Mesendoderm (in vitro differentiated cells): Measurements from ENCODE around the gene PIN1.
"Not testable (repeated sequence)": the region's sequence is repeated elsewhere in the genome, so short reads cannot be mapped to it uniquely, and the experiment has no call there.

Experiments
- DNase-seq: peaks from one replicate; pipeline ENCODE4 v3.0.0; 2013
- H2AK5ac ChIP-seq: 2 replicates; pipeline ENCODE4 v1.6.1; 2013; ENCODE audit warnings: low read length, inconsistent platforms
- H2BK120ac ChIP-seq: 2 replicates; pipeline ENCODE4 v1.6.1; 2013; ENCODE audit warnings: low read depth, mild to moderate bottlenecking, low read length, moderate library complexity, mixed read lengths
- H2BK15ac ChIP-seq: replicated peaks from 2 replicates; pipeline ENCODE4 v1.6.1; 2013; ENCODE audit warnings: low read depth, mild to moderate bottlenecking, moderate library complexity
- H2BK5ac ChIP-seq: 2 replicates; pipeline ENCODE4 v1.6.1; 2013; ENCODE audit warnings: low read length, inconsistent platforms
- H3K18ac ChIP-seq: 2 replicates; pipeline ENCODE4 v1.6.1; 2013; ENCODE audit warnings: mild to moderate bottlenecking, low read length, mixed read lengths
- H3K23ac ChIP-seq: one replicate; pipeline ENCODE4 v1.6.1; 2013; ENCODE audit warnings: low read length
- H3K27ac ChIP-seq: 2 replicates; pipeline ENCODE4 v1.5.1; 2013; ENCODE audit warnings: low read depth, mild to moderate bottlenecking, inconsistent platforms, low read length, moderate library complexity
- H3K27me3 ChIP-seq: 2 replicates; pipeline ENCODE4 v1.6.1; 2013; ENCODE audit warnings: low read length, control low read depth, mild to moderate bottlenecking, inconsistent platforms; ENCODE audit not compliant: insufficient read depth, poor library complexity
- H3K36me3 ChIP-seq: 2 replicates; pipeline ENCODE4 v1.6.1; 2013; ENCODE audit warnings: low read length, inconsistent platforms; ENCODE audit not compliant: control insufficient read depth, insufficient read depth
- H3K4ac ChIP-seq: one replicate; pipeline ENCODE4 v1.6.1; 2013; ENCODE audit warnings: low read depth, mild to moderate bottlenecking, low read length, moderate library complexity
- H3K4me1 ChIP-seq: 2 replicates; pipeline ENCODE4 v1.6.1; 2013; ENCODE audit warnings: low read depth, low read length, inconsistent platforms; ENCODE audit not compliant: control insufficient read depth
- H3K4me2 ChIP-seq: 2 replicates; pipeline ENCODE4 v1.6.1; 2013; ENCODE audit warnings: low read length
- H3K4me3 ChIP-seq: 2 replicates; pipeline ENCODE4 v1.5.1; 2013; ENCODE audit warnings: mild to moderate bottlenecking, low read length
- H3K56ac ChIP-seq: one replicate; pipeline ENCODE4 v1.6.1; 2013; ENCODE audit warnings: low read length
- H3K79me1 ChIP-seq: 2 replicates; pipeline ENCODE4 v1.6.1; 2013; ENCODE audit warnings: low read length, inconsistent platforms
- H3K79me2 ChIP-seq: 2 replicates; pipeline ENCODE4 v1.6.1; 2013; ENCODE audit warnings: mild to moderate bottlenecking, low read length; ENCODE audit not compliant: control insufficient read depth, insufficient read depth
- H3K9ac ChIP-seq: 2 replicates; pipeline ENCODE4 v1.6.1; 2013; ENCODE audit warnings: low read length, inconsistent platforms
- H4K5ac ChIP-seq: one replicate; pipeline ENCODE4 v1.6.1; 2013; ENCODE audit warnings: low read length
- H4K8ac ChIP-seq: one replicate; pipeline ENCODE4 v1.6.1; 2013; ENCODE audit warnings: low read depth, mild to moderate bottlenecking, control low read depth, low read length, moderate library complexity
- WGBS: extraction: QIAGEN DNeasy Blood & Tissue Kit; methylation state at CpG from one replicate; pipeline ENCODE4 v1.1.7; 2013; ENCODE audit warnings: low lambda C conversion rate, missing lambda C conversion rate; ENCODE audit not compliant: insufficient coverage; ENCODE audit errors: extremely low coverage; 5-methylcytosine and 5-hydroxymethylcytosine counted together

PIN1 gene

GRCh38 chr19:9820034-9820433, 15.1 kb upstream of the PIN1 start:
- H3K9ac ChIP-seq, H3K18ac ChIP-seq, H3K4ac ChIP-seq, DNase-seq, H2AK5ac ChIP-seq, H4K8ac ChIP-seq, H2BK120ac ChIP-seq, H3K4me2 ChIP-seq, H3K4me3 ChIP-seq, H3K4me1 ChIP-seq, H3K23ac ChIP-seq, H2BK15ac ChIP-seq, H4K5ac ChIP-seq, H2BK5ac ChIP-seq, H3K27me3 ChIP-seq, H3K36me3 ChIP-seq, H3K27ac ChIP-seq, H3K79me1 ChIP-seq: not testable (repeated sequence)
- Histone ChIP-seq H3K56ac (peak overlapping the region; percentile 44), H3K79me2 (peaks cover 19% of the 10 kb centered on the region)
- WGBS = no CpG with 5 or more reads among the region's 8 CpGs

- Histone ChIP-seq H3K27ac (no peak overlapping the region), H3K4ac (no peak overlapping the region), H2BK15ac (no peak overlapping the region), H3K79me2 (peaks cover 18% of the 10 kb centered on the region), H3K4me3 (no peak overlapping the region), H2BK5ac (no peak overlapping the region), H3K4me1 (peaks cover 4% of the 10 kb centered on the region), H3K9ac (no peak overlapping the region), H3K23ac (no peak overlapping the region), H3K36me3 (no peaks in the 10 kb centered on the region), H2AK5ac (no peak overlapping the region), H3K56ac (no peak overlapping the region), H3K18ac (no peak overlapping the region), H3K4me2 (no peak overlapping the region), H3K79me1 (peaks cover 11% of the 10 kb centered on the region), H4K5ac (no peak overlapping the region), H4K8ac (no peak overlapping the region), H2BK120ac (no peak overlapping the region), H3K27me3 (no peaks in the 10 kb centered on the region)
- no peak for DNase-seq
- WGBS = no CpG with 5 or more reads among the region's 5 CpGs
These were observed 11.3 kb upstream of the PIN1 start for GRCh38 chr19:9823816-9824215.

GRCh38 chr19:9827289-9828238, 7.6 kb upstream of the PIN1 start, which contains the start of gene UBL5:
Gene UBL5 (plus strand): TSS chr19:9827918. CDS start chr19:9828338, 420 bp downstream.
- Histone ChIP-seq H2BK15ac (no peak within 1 kb of the TSS), H4K8ac (peak within 1 kb of the TSS; percentile 57), H3K4me2 (peak within 1 kb of the TSS; percentile 90), H3K36me3 (peaks cover 3% of the 10 kb centered on the region), H3K4me3 (peak within 1 kb of the TSS; percentile 90), H3K18ac (peak within 1 kb of the TSS; percentile 57), H2BK120ac (no peak within 1 kb of the TSS), H3K56ac (peak within 1 kb of the TSS; percentile 93), H3K79me2 (peaks cover 25% of the 10 kb centered on the region), H3K9ac (peak within 1 kb of the TSS; percentile 79), H3K23ac (peak within 1 kb of the TSS; percentile 24), H2BK5ac (no peak within 1 kb of the TSS), H3K27ac (no peak within 1 kb of the TSS), H3K4ac (peak within 1 kb of the TSS; percentile 82), H4K5ac (no peak within 1 kb of the TSS), H3K27me3 (no peaks in the 10 kb centered on the region), H3K4me1 (peaks cover 4% of the 10 kb centered on the region), H3K79me1 (peaks cover 16% of the 10 kb centered on the region), H2AK5ac (peak within 1 kb of the TSS; percentile 85)
- no CpG with 5 or more reads among the region's 62 CpGs for WGBS
- peak; percentile 96 for DNase-seq

GRCh38 chr19:9828551-9829063, 6.5 kb upstream of the PIN1 start:
- Histone ChIP-seq H4K8ac (no peak overlapping the region), H2BK15ac (no peak overlapping the region), H3K4me2 (peak overlapping the region; percentile 90), H3K79me1 (peaks cover 16% of the 10 kb centered on the region), H4K5ac (no peak overlapping the region), H3K56ac (peak overlapping the region; percentile 93), H3K79me2 (peaks cover 25% of the 10 kb centered on the region), H3K9ac (peak overlapping the region; percentile 79), H2BK5ac (no peak overlapping the region), H2AK5ac (peak overlapping the region; percentile 85), H3K27me3 (no peaks in the 10 kb centered on the region), H3K27ac (no peak overlapping the region), H3K36me3 (peaks cover 3% of the 10 kb centered on the region), H3K4me3 (peak overlapping the region; percentile 90), H3K23ac (no peak overlapping the region), H3K4ac (no peak overlapping the region), H3K4me1 (peaks cover 4% of the 10 kb centered on the region), H3K18ac (no peak overlapping the region), H2BK120ac (no peak overlapping the region)
- 100% methylated on average over 1 of the region's 13 CpGs for WGBS
- DNase-seq = no peak

- H2BK120ac ChIP-seq = no peak overlapping the region
- H3K79me1 ChIP-seq = peaks cover 15% of the 10 kb centered on the region
- peak overlapping the region; percentile 50 for H3K4me2 ChIP-seq
- no peaks in the 10 kb centered on the region for H3K4me1 ChIP-seq
- WGBS = no CpG with 5 or more reads among the region's 6 CpGs
- H2AK5ac ChIP-seq = no peak overlapping the region
- no peak overlapping the region for H3K18ac ChIP-seq
- no peak overlapping the region for H3K27ac ChIP-seq
- no peak overlapping the region for H2BK5ac ChIP-seq
- peaks cover 15% of the 10 kb centered on the region for H3K79me2 ChIP-seq
- no peak overlapping the region for H4K5ac ChIP-seq
- H3K4me3 ChIP-seq = no peak overlapping the region
- H3K56ac ChIP-seq = peak overlapping the region; percentile 79
- no peak overlapping the region for H3K4ac ChIP-seq
- H3K23ac ChIP-seq = no peak overlapping the region
- H3K27me3 ChIP-seq = no peaks in the 10 kb centered on the region
- no peak overlapping the region for H4K8ac ChIP-seq
- no peak for DNase-seq
- no peak overlapping the region for H2BK15ac ChIP-seq
- H3K9ac ChIP-seq = peak overlapping the region; percentile 36
- H3K36me3 ChIP-seq = peaks cover 5% of the 10 kb centered on the region
These were observed 802 bp upstream of the PIN1 start for GRCh38 chr19:9834307-9834725.
